ENCODE measurements around the gene BCL11A. TPM values are rescaled to one million over a fixed set of nuclear protein-coding genes. Genes with fewer than 3 reads are reported as not detected.

The BCL11A gene
- total RNA-seq, 6 donors from 2014 or later = 2.7 to 12.7 (median 5.4) TPM

- Histone ChIP-seq H3K4me3 (no peak overlapping the region), H3K27ac (no peak overlapping the region), H3K9me3 (no peaks in the 10 kb centered on the region), H3K36me3 (no peaks in the 10 kb centered on the region), H3K4me1 (peaks cover 1 to 6% (median 2%) of the 10 kb centered on the region in 4 donors), H3K27me3 (peaks cover 0 to 3% (median 0%) of the 10 kb centered on the region in 4 donors)
- TF ChIP-seq POLR2AphosphoS5 (IDR thresholded peaks at IDR 0.05) (no peak), EP300 (IDR thresholded peaks at IDR 0.05) (no peak), CTCF (IDR thresholded peaks at IDR 0.05) (no peak), POLR2A (IDR thresholded peaks at IDR 0.05) (no peak)
- WGBS, 2 donors = 83 to 87% methylated on average over 4 of the region's 4 CpGs
- ATAC-seq (ENCODE audit: low FRiP score in 2 of 2) (no peak), DNase-seq (no peak)
Measured at GRCh38 chr2:60524874-60525273, 28.6 kb downstream of the BCL11A start.

GRCh38 chr2:60523963-60524362, 29.5 kb downstream of the BCL11A start:
- H3K9me3 ChIP-seq = no peaks in the 10 kb centered on the region

GRCh38 chr2:60522462-60522861, 31.0 kb downstream of the BCL11A start:
- H3K4me1 ChIP-seq = no peaks in the 10 kb centered on the region
- 90 to 91% methylated on average over 3 of the region's 3 CpGs for WGBS, 2 donors
- no peak overlapping the region for H3K4me3 ChIP-seq
- no peaks in the 10 kb centered on the region for H3K27me3 ChIP-seq
- no peak for ATAC-seq (ENCODE audit: low FRiP score in 2 of 2)
- DNase-seq = no peak
- no peak for TF ChIP-seq CTCF (IDR thresholded peaks at IDR 0.05)
- TF ChIP-seq EP300 (IDR thresholded peaks at IDR 0.05) = no peak
- TF ChIP-seq POLR2A (IDR thresholded peaks at IDR 0.05) = no peak
- TF ChIP-seq POLR2AphosphoS5 (IDR thresholded peaks at IDR 0.05) = no peak
- H3K36me3 ChIP-seq = no peaks in the 10 kb centered on the region
- H3K27ac ChIP-seq = no peak overlapping the region
- no peaks in the 10 kb centered on the region for H3K9me3 ChIP-seq

More at GRCh38 chr2:60523963-60524362, 29.5 kb downstream of the BCL11A start:
- no peak for TF ChIP-seq POLR2A (IDR thresholded peaks at IDR 0.05)
- TF ChIP-seq POLR2AphosphoS5 (IDR thresholded peaks at IDR 0.05) = no peak
- no peak for TF ChIP-seq EP300 (IDR thresholded peaks at IDR 0.05)
- Histone ChIP-seq H3K36me3 (no peaks in the 10 kb centered on the region), H3K27ac (no peak overlapping the region), H3K4me3 (no peak overlapping the region), H3K4me1 (no peaks in the 10 kb centered on the region), H3K27me3 (peaks cover 0 to 1% (median 0%) of the 10 kb centered on the region in 4 donors)
- no peak for ATAC-seq (ENCODE audit: low FRiP score in 2 of 2)
- 58 to 63% methylated on average over 6 of the region's 6 CpGs for WGBS, 2 donors
- no peak for DNase-seq

- DNase-seq (no peak), ATAC-seq (ENCODE audit: low FRiP score in 2 of 2) (no peak)
- Histone ChIP-seq H3K4me3 (no peak overlapping the region), H3K4me1 (no peaks in the 10 kb centered on the region), H3K27me3 (no peaks in the 10 kb centered on the region), H3K9me3 (no peaks in the 10 kb centered on the region), H3K27ac (no peak overlapping the region), H3K36me3 (no peaks in the 10 kb centered on the region)
- TF ChIP-seq EP300 (IDR thresholded peaks at IDR 0.05) (no peak), POLR2AphosphoS5 (IDR thresholded peaks at IDR 0.05) (no peak)
- WGBS, 2 donors = 70 to 89% methylated on average over 5 of the region's 5 CpGs
Measured at GRCh38 chr2:60521626-60522025, 31.8 kb downstream of the BCL11A start.

- Histone ChIP-seq H3K9me3 (no peaks in the 10 kb centered on the region), H3K36me3 (no peaks in the 10 kb centered on the region), H3K4me1 (peaks cover 0 to 3% (median 0%) of the 10 kb centered on the region in 4 donors), H3K27me3 (no peaks in the 10 kb centered on the region), H3K4me3 (no peak overlapping the region), H3K27ac (no peak overlapping the region)
- 89 to 92% methylated on average over 9 of the region's 9 CpGs for WGBS, 2 donors
- no peak for ATAC-seq (ENCODE audit: low FRiP score in 2 of 2)
- no peak for TF ChIP-seq EP300 (IDR thresholded peaks at IDR 0.05)
- no peak for TF ChIP-seq CTCF (IDR thresholded peaks at IDR 0.05)
- no peak for TF ChIP-seq POLR2A (IDR thresholded peaks at IDR 0.05)
- no peak for TF ChIP-seq POLR2AphosphoS5 (IDR thresholded peaks at IDR 0.05)
- peak in 1 of 2 donors; percentile 16 for DNase-seq
Measured at GRCh38 chr2:60520917-60521539, 32.4 kb downstream of the BCL11A start.

Data from upper lobe of left lung (tissue), 6 donors.